GM23338 (cell line): ENCODE results near the gene CYP4F3. TPM values are rescaled to one million over a fixed set of nuclear protein-coding genes. Genes with fewer than 3 reads are reported as not detected.

ENCODE experiments used
- ATAC-seq: fragments of 200-7000 bp; cut with Tn5 transposase; 3 replicates; pipeline ENCODE4 v1.9.1; 2020
- DNase-seq: peaks from one replicate; pipeline ENCODE4 v3.0.0-alpha.2; 2015; ENCODE audit warnings: low spot score
- H2AFZ ChIP-seq: fragments of 200-600 bp; sonication (generic); 2 replicates; pipeline ENCODE4 v1.8.0; 2016; ENCODE audit warnings: antibody characterized with exemption, mild to moderate bottlenecking, moderate library complexity
- H3F3A ChIP-seq: fragments of 200-600 bp; sonication (generic); replicated peaks from 2 replicates; pipeline ENCODE4 v1.8.0; 2017; ENCODE audit warnings: antibody characterized with exemption, mixed run types, low read depth
- H3K27ac ChIP-seq: fragments of 200-600 bp; sonication (generic); 2 replicates; pipeline ENCODE4 v1.6.1; 2016; ENCODE audit warnings: low read depth
- H3K27me3 ChIP-seq: fragments of 200-600 bp; sonication (generic); 2 replicates; pipeline ENCODE4 v1.8.0; 2016; ENCODE audit warnings: mild to moderate bottlenecking, mixed run types, moderate library complexity; ENCODE audit not compliant: insufficient read depth
- H3K36me3 ChIP-seq: fragments of 200-600 bp; sonication (generic); 2 replicates; pipeline ENCODE4 v1.8.0; 2016; ENCODE audit warnings: mild to moderate bottlenecking; ENCODE audit not compliant: insufficient read depth
- H3K4me1 ChIP-seq: fragments of 200-600 bp; sonication (generic); 2 replicates; pipeline ENCODE4 v1.8.0; 2016; ENCODE audit warnings: mild to moderate bottlenecking, moderate library complexity; ENCODE audit not compliant: insufficient read depth
- H3K4me2 ChIP-seq: fragments of 200-600 bp; sonication (generic); 2 replicates; pipeline ENCODE4 v1.7.1; 2017; ENCODE audit warnings: mixed run types
- H3K4me3 ChIP-seq: fragments of 200-600 bp; sonication (generic); 2 replicates; pipeline ENCODE4 v1.6.1; 2016; ENCODE audit warnings: mixed run types
- H3K79me2 ChIP-seq: fragments of 200-600 bp; sonication (generic); replicated peaks from 2 replicates; pipeline ENCODE4 v1.8.0; 2017; ENCODE audit warnings: mild to moderate bottlenecking; ENCODE audit not compliant: insufficient read depth
- H3K9me2 ChIP-seq: fragments of 200-600 bp; sonication (generic); 2 replicates; pipeline ENCODE4 v1.8.0; 2017; ENCODE audit not compliant: insufficient read depth
- H4K20me1 ChIP-seq: fragments of 200-600 bp; sonication (generic); replicated peaks from 2 replicates; pipeline ENCODE4 v1.8.0; 2017; ENCODE audit warnings: mild to moderate bottlenecking; ENCODE audit not compliant: insufficient read depth
- H3K27ac Mint-ChIP-seq: 2 replicates; pipeline ENCODE4 v1.8.0; 2020; ENCODE audit warnings: inconsistent platforms, mild to moderate bottlenecking, moderate library complexity, mixed read lengths
- H3K27me3 Mint-ChIP-seq: 3 replicates; pipeline ENCODE4 v1.8.0; 2022; ENCODE audit warnings: low read depth, mild to moderate bottlenecking, moderate library complexity, mixed read lengths, inconsistent platforms; ENCODE audit not compliant: insufficient read depth, poor library complexity
- H3K36me3 Mint-ChIP-seq: 3 replicates; pipeline ENCODE4 v1.8.0; 2021; ENCODE audit warnings: low read depth, mild to moderate bottlenecking, inconsistent platforms, moderate library complexity, mixed read lengths
- H3K4me1 Mint-ChIP-seq: 3 replicates; pipeline ENCODE4 v1.8.0; 2020; ENCODE audit warnings: mild to moderate bottlenecking, inconsistent platforms, mixed read lengths
- H3K4me3 Mint-ChIP-seq: 3 replicates; pipeline ENCODE4 v1.8.0; 2021; ENCODE audit warnings: moderate library complexity, mild to moderate bottlenecking, inconsistent platforms, mixed read lengths
- H3K9me3 Mint-ChIP-seq: 3 replicates; pipeline ENCODE4 v1.8.0; 2020; ENCODE audit warnings: moderate library complexity, mild to moderate bottlenecking, inconsistent platforms, mixed read lengths
- CREB1 ChIP-seq: fragments of 250-450 bp; sonication (Bioruptor Pico); IDR thresholded peaks from 2 replicates; pipeline ENCODE4 v1.5.0; 2020; ENCODE audit warnings: low read depth, mild to moderate bottlenecking, moderate library complexity
- EZH2 ChIP-seq: fragments of 200-600 bp; sonication (generic); IDR thresholded peaks from one replicate; pipeline ENCODE4 v1.8.0; 2017; ENCODE audit warnings: antibody characterized with exemption, mild to moderate bottlenecking, low read depth; ENCODE audit not compliant: unreplicated experiment
- EZH2phosphoT487 ChIP-seq: fragments of 200-600 bp; sonication (generic); IDR thresholded peaks from one replicate; pipeline ENCODE4 v1.8.1; 2018; ENCODE audit warnings: antibody characterized with exemption; ENCODE audit not compliant: unreplicated experiment
- JUNB ChIP-seq: IDR thresholded peaks from one replicate; pipeline ENCODE4 v1.6.1; 2016; ENCODE audit warnings: antibody characterized with exemption; ENCODE audit not compliant: unreplicated experiment
- NANOG ChIP-seq: IDR thresholded peaks from 2 replicates; pipeline ENCODE4 v1.6.1; 2016; ENCODE audit warnings: antibody characterized with exemption, borderline replicate concordance
- POLR2AphosphoS5 ChIP-seq: IDR thresholded peaks from 2 replicates; pipeline ENCODE4 v1.6.1; 2016; ENCODE audit warnings: antibody characterized with exemption, low read depth
- STAT1 ChIP-seq: IDR thresholded peaks from one replicate; pipeline ENCODE4 v1.6.1; 2016; ENCODE audit warnings: antibody characterized with exemption; ENCODE audit not compliant: unreplicated experiment
- ZNF114 ChIP-seq: fragments of 250-450 bp; sonication (Bioruptor Pico); IDR thresholded peaks from 2 replicates; pipeline ENCODE4 v1.5.0; 2020; ENCODE audit warnings: mild to moderate bottlenecking, moderate library complexity
- ZNF331 ChIP-seq: fragments of 250-450 bp; sonication (Bioruptor Pico); IDR thresholded peaks from 2 replicates; pipeline ENCODE4 v1.5.0; 2020; ENCODE audit warnings: low read depth, mild to moderate bottlenecking, moderate library complexity
- polyA plus RNA-seq: library from polyadenylated mRNA; unstranded; fragments of >200 nt; fragmentation: Nextera tagmentation; extraction: Ambion mirVana; gene quantifications from 2 replicates; pipeline ENCODE4 v1.2.1, GENCODE V29; 2016
- total RNA-seq: library from RNA; depleted of rRNA; stranded (reverse); fragments of >200 nt; shearing (Covaris generic); gene quantifications from 2 replicates; pipeline ENCODE4 v1.2.3, GENCODE V29; 2014
- TF ChIP-seq, protein P1 (sequence below): IDR thresholded peaks from one replicate; pipeline ENCODE4 v1.6.1; 2018; ENCODE audit warnings: antibody characterized with exemption; ENCODE audit not compliant: unreplicated experiment
- TF ChIP-seq, protein P2 (sequence below), 2 experiments: fragments of 200-600 bp in 1 of 2; sonication (generic) in 1 of 2; conservative IDR thresholded peaks; 2 replicates each; pipeline versions ENCODE4 v1.5.1 to v1.6.1; 2016 to 2017; ENCODE audit warnings: antibody characterized with exemption in 2 of 2, low read depth in 2 of 2, mild to moderate bottlenecking in 2 of 2, moderate library complexity in 1 of 2
- TF ChIP-seq, protein P3 (sequence below): IDR thresholded peaks from 2 replicates; pipeline ENCODE4 v1.6.1; 2016; ENCODE audit warnings: antibody characterized with exemption
- TF ChIP-seq, protein P4 (sequence below): fragments of 250-450 bp; sonication (Bioruptor Pico); IDR thresholded peaks from 2 replicates; pipeline ENCODE4 v1.5.0; 2020; ENCODE audit warnings: mild to moderate bottlenecking, moderate library complexity

Gene CYP4F3
- total and polyA plus RNA-seq, 2 experiments from 2014 or later = not detected

DNA sequence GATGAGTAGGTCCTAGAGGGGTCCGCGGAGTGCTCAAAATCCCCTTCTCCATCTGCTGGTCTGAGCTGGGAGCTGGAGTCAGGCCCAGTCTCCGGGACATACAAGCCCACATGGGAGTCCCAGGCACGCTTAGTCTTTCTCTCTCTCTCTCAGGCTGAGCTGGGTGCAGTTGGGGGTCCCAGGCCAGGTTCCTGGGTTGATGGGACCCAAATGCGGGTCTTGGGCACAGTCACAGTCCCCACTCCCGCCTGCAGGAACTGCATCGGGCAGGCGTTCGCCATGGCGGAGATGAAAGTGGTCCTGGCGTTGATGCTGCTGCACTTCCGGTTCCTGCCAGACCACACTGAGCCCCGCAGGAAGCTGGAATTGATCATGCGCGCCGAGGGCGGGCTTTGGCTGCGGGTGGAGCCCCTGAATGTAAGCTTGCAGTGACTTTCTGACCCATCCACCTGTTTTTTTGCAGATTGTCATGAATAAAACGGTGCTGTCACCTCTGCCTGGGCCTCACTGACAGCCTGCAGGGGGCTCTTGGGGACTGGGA, 56.0 kb downstream of the CYP4F3 start:
- H3K9me2 ChIP-seq = no peaks in the 10 kb centered on the region
- H3K27me3 ChIP-seq = no peaks in the 10 kb centered on the region
- H3K4me1 ChIP-seq = no peaks in the 10 kb centered on the region
- ATAC-seq = no peak
- no peaks in the 10 kb centered on the region for H3K79me2 ChIP-seq
- Mint-ChIP-seq H3K4me1 (no peaks in the 10 kb centered on the region), H3K36me3 (peaks cover 17% of the 10 kb centered on the region), H3K27me3 (no peaks in the 10 kb centered on the region), H3K27ac (no peak overlapping the region), H3K9me3 (peaks cover 96% of the 10 kb centered on the region), H3K4me3 (no peak overlapping the region)
- TF ChIP-seq, protein P1, sequence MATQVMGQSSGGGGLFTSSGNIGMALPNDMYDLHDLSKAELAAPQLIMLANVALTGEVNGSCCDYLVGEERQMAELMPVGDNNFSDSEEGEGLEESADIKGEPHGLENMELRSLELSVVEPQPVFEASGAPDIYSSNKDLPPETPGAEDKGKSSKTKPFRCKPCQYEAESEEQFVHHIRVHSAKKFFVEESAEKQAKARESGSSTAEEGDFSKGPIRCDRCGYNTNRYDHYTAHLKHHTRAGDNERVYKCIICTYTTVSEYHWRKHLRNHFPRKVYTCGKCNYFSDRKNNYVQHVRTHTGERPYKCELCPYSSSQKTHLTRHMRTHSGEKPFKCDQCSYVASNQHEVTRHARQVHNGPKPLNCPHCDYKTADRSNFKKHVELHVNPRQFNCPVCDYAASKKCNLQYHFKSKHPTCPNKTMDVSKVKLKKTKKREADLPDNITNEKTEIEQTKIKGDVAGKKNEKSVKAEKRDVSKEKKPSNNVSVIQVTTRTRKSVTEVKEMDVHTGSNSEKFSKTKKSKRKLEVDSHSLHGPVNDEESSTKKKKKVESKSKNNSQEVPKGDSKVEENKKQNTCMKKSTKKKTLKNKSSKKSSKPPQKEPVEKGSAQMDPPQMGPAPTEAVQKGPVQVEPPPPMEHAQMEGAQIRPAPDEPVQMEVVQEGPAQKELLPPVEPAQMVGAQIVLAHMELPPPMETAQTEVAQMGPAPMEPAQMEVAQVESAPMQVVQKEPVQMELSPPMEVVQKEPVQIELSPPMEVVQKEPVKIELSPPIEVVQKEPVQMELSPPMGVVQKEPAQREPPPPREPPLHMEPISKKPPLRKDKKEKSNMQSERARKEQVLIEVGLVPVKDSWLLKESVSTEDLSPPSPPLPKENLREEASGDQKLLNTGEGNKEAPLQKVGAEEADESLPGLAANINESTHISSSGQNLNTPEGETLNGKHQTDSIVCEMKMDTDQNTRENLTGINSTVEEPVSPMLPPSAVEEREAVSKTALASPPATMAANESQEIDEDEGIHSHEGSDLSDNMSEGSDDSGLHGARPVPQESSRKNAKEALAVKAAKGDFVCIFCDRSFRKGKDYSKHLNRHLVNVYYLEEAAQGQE = no peak
- no peak for TF ChIP-seq STAT1
- TF ChIP-seq EZH2phosphoT487 = no peak
- TF ChIP-seq, protein P2, sequence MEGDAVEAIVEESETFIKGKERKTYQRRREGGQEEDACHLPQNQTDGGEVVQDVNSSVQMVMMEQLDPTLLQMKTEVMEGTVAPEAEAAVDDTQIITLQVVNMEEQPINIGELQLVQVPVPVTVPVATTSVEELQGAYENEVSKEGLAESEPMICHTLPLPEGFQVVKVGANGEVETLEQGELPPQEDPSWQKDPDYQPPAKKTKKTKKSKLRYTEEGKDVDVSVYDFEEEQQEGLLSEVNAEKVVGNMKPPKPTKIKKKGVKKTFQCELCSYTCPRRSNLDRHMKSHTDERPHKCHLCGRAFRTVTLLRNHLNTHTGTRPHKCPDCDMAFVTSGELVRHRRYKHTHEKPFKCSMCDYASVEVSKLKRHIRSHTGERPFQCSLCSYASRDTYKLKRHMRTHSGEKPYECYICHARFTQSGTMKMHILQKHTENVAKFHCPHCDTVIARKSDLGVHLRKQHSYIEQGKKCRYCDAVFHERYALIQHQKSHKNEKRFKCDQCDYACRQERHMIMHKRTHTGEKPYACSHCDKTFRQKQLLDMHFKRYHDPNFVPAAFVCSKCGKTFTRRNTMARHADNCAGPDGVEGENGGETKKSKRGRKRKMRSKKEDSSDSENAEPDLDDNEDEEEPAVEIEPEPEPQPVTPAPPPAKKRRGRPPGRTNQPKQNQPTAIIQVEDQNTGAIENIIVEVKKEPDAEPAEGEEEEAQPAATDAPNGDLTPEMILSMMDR (conservative IDR thresholded peaks at IDR 0.05; ENCODE audit: low read depth in 2 of 2) = no peak
- no peak for TF ChIP-seq NANOG
- TF ChIP-seq, protein P3, sequence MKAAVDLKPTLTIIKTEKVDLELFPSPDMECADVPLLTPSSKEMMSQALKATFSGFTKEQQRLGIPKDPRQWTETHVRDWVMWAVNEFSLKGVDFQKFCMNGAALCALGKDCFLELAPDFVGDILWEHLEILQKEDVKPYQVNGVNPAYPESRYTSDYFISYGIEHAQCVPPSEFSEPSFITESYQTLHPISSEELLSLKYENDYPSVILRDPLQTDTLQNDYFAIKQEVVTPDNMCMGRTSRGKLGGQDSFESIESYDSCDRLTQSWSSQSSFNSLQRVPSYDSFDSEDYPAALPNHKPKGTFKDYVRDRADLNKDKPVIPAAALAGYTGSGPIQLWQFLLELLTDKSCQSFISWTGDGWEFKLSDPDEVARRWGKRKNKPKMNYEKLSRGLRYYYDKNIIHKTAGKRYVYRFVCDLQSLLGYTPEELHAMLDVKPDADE = no peak
- no peak for TF ChIP-seq EZH2
- no peak for TF ChIP-seq CREB1
- no peak for TF ChIP-seq ZNF114
- no peak for TF ChIP-seq JUNB
- TF ChIP-seq, protein P4, sequence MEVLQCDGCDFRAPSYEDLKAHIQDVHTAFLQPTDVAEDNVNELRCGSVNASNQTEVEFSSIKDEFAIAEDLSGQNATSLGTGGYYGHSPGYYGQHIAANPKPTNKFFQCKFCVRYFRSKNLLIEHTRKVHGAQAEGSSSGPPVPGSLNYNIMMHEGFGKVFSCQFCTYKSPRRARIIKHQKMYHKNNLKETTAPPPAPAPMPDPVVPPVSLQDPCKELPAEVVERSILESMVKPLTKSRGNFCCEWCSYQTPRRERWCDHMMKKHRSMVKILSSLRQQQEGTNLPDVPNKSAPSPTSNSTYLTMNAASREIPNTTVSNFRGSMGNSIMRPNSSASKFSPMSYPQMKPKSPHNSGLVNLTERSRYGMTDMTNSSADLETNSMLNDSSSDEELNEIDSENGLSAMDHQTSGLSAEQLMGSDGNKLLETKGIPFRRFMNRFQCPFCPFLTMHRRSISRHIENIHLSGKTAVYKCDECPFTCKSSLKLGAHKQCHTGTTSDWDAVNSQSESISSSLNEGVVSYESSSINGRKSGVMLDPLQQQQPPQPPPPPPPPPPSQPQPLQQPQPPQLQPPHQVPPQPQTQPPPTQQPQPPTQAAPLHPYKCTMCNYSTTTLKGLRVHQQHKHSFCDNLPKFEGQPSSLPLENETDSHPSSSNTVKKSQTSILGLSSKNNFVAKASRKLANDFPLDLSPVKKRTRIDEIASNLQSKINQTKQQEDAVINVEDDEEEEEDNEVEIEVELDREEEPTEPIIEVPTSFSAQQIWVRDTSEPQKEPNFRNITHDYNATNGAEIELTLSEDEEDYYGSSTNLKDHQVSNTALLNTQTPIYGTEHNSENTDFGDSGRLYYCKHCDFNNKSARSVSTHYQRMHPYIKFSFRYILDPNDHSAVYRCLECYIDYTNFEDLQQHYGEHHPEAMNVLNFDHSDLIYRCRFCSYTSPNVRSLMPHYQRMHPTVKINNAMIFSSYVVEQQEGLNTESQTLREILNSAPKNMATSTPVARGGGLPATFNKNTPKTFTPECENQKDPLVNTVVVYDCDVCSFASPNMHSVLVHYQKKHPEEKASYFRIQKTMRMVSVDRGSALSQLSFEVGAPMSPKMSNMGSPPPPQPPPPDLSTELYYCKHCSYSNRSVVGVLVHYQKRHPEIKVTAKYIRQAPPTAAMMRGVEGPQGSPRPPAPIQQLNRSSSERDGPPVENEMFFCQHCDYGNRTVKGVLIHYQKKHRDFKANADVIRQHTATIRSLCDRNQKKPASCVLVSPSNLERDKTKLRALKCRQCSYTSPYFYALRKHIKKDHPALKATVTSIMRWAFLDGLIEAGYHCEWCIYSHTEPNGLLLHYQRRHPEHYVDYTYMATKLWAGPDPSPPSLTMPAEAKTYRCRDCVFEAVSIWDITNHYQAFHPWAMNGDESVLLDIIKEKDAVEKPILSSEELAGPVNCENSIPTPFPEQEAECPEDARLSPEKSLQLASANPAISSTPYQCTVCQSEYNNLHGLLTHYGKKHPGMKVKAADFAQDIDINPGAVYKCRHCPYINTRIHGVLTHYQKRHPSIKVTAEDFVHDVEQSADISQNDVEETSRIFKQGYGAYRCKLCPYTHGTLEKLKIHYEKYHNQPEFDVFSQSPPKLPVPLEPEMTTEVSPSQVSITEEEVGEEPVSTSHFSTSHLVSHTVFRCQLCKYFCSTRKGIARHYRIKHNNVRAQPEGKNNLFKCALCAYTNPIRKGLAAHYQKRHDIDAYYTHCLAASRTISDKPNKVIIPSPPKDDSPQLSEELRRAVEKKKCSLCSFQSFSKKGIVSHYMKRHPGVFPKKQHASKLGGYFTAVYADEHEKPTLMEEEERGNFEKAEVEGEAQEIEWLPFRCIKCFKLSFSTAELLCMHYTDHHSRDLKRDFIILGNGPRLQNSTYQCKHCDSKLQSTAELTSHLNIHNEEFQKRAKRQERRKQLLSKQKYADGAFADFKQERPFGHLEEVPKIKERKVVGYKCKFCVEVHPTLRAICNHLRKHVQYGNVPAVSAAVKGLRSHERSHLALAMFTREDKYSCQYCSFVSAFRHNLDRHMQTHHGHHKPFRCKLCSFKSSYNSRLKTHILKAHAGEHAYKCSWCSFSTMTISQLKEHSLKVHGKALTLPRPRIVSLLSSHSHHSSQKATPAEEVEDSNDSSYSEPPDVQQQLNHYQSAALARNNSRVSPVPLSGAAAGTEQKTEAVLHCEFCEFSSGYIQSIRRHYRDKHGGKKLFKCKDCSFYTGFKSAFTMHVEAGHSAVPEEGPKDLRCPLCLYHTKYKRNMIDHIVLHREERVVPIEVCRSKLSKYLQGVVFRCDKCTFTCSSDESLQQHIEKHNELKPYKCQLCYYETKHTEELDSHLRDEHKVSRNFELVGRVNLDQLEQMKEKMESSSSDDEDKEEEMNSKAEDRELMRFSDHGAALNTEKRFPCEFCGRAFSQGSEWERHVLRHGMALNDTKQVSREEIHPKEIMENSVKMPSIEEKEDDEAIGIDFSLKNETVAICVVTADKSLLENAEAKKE (CRISPR knock-in tag) = no peak
- TF ChIP-seq ZNF331 (CRISPR knock-in tag) = no peak
- no peak for TF ChIP-seq POLR2AphosphoS5
- no peaks in the 10 kb centered on the region for H3F3A ChIP-seq
- no peaks in the 10 kb centered on the region for H4K20me1 ChIP-seq
- H3K4me2 ChIP-seq = no peak overlapping the region
- no peak overlapping the region for H3K27ac ChIP-seq
- no peak overlapping the region for H2AFZ ChIP-seq
- no peak for DNase-seq
- H3K4me3 ChIP-seq = no peak overlapping the region
- H3K36me3 ChIP-seq = peaks cover 5% of the 10 kb centered on the region; the same call in 1 of the 2 replicates
